GM23338 (cell line): Measurements from ENCODE around the gene AFF3. TPM values are rescaled to one million over a fixed set of nuclear protein-coding genes. Genes with fewer than 3 reads are reported as not detected.

Experiments used
- ATAC-seq: fragments of 200-7000 bp; cut with Tn5 transposase; 3 replicates; pipeline ENCODE4 v1.9.1; 2020
- DNase-seq: peaks from one replicate; pipeline ENCODE4 v3.0.0-alpha.2; 2015; ENCODE audit warnings: low spot score
- H2AFZ ChIP-seq: fragments of 200-600 bp; sonication (generic); 2 replicates; pipeline ENCODE4 v1.8.0; 2016; ENCODE audit warnings: antibody characterized with exemption, mild to moderate bottlenecking, moderate library complexity
- H3F3A ChIP-seq: fragments of 200-600 bp; sonication (generic); replicated peaks from 2 replicates; pipeline ENCODE4 v1.8.0; 2017; ENCODE audit warnings: antibody characterized with exemption, mixed run types, low read depth
- H3K27ac ChIP-seq: fragments of 200-600 bp; sonication (generic); 2 replicates; pipeline ENCODE4 v1.6.1; 2016; ENCODE audit warnings: low read depth
- H3K27me3 ChIP-seq: fragments of 200-600 bp; sonication (generic); 2 replicates; pipeline ENCODE4 v1.8.0; 2016; ENCODE audit warnings: mild to moderate bottlenecking, mixed run types, moderate library complexity; ENCODE audit not compliant: insufficient read depth
- H3K36me3 ChIP-seq: fragments of 200-600 bp; sonication (generic); 2 replicates; pipeline ENCODE4 v1.8.0; 2016; ENCODE audit warnings: mild to moderate bottlenecking; ENCODE audit not compliant: insufficient read depth
- H3K4me1 ChIP-seq: fragments of 200-600 bp; sonication (generic); 2 replicates; pipeline ENCODE4 v1.8.0; 2016; ENCODE audit warnings: mild to moderate bottlenecking, moderate library complexity; ENCODE audit not compliant: insufficient read depth
- H3K4me2 ChIP-seq: fragments of 200-600 bp; sonication (generic); 2 replicates; pipeline ENCODE4 v1.7.1; 2017; ENCODE audit warnings: mixed run types
- H3K4me3 ChIP-seq: fragments of 200-600 bp; sonication (generic); 2 replicates; pipeline ENCODE4 v1.6.1; 2016; ENCODE audit warnings: mixed run types
- H3K79me2 ChIP-seq: fragments of 200-600 bp; sonication (generic); replicated peaks from 2 replicates; pipeline ENCODE4 v1.8.0; 2017; ENCODE audit warnings: mild to moderate bottlenecking; ENCODE audit not compliant: insufficient read depth
- H3K9me2 ChIP-seq: fragments of 200-600 bp; sonication (generic); 2 replicates; pipeline ENCODE4 v1.8.0; 2017; ENCODE audit not compliant: insufficient read depth
- H4K20me1 ChIP-seq: fragments of 200-600 bp; sonication (generic); replicated peaks from 2 replicates; pipeline ENCODE4 v1.8.0; 2017; ENCODE audit warnings: mild to moderate bottlenecking; ENCODE audit not compliant: insufficient read depth
- H3K27ac Mint-ChIP-seq: 2 replicates; pipeline ENCODE4 v1.8.0; 2020; ENCODE audit warnings: inconsistent platforms, mild to moderate bottlenecking, moderate library complexity, mixed read lengths
- H3K27me3 Mint-ChIP-seq: 3 replicates; pipeline ENCODE4 v1.8.0; 2022; ENCODE audit warnings: low read depth, mild to moderate bottlenecking, moderate library complexity, mixed read lengths, inconsistent platforms; ENCODE audit not compliant: insufficient read depth, poor library complexity
- H3K36me3 Mint-ChIP-seq: 3 replicates; pipeline ENCODE4 v1.8.0; 2021; ENCODE audit warnings: low read depth, mild to moderate bottlenecking, inconsistent platforms, moderate library complexity, mixed read lengths
- H3K4me1 Mint-ChIP-seq: 3 replicates; pipeline ENCODE4 v1.8.0; 2020; ENCODE audit warnings: mild to moderate bottlenecking, inconsistent platforms, mixed read lengths
- H3K4me3 Mint-ChIP-seq: 3 replicates; pipeline ENCODE4 v1.8.0; 2021; ENCODE audit warnings: moderate library complexity, mild to moderate bottlenecking, inconsistent platforms, mixed read lengths
- H3K9me3 Mint-ChIP-seq: 3 replicates; pipeline ENCODE4 v1.8.0; 2020; ENCODE audit warnings: moderate library complexity, mild to moderate bottlenecking, inconsistent platforms, mixed read lengths
- ETS1 ChIP-seq: IDR thresholded peaks from 2 replicates; pipeline ENCODE4 v1.6.1; 2016; ENCODE audit warnings: antibody characterized with exemption
- EZH2 ChIP-seq: fragments of 200-600 bp; sonication (generic); IDR thresholded peaks from one replicate; pipeline ENCODE4 v1.8.0; 2017; ENCODE audit warnings: antibody characterized with exemption, mild to moderate bottlenecking, low read depth; ENCODE audit not compliant: unreplicated experiment
- EZH2phosphoT487 ChIP-seq: fragments of 200-600 bp; sonication (generic); IDR thresholded peaks from one replicate; pipeline ENCODE4 v1.8.1; 2018; ENCODE audit warnings: antibody characterized with exemption; ENCODE audit not compliant: unreplicated experiment
- NANOG ChIP-seq: IDR thresholded peaks from 2 replicates; pipeline ENCODE4 v1.6.1; 2016; ENCODE audit warnings: antibody characterized with exemption, borderline replicate concordance
- STAT1 ChIP-seq: IDR thresholded peaks from one replicate; pipeline ENCODE4 v1.6.1; 2016; ENCODE audit warnings: antibody characterized with exemption; ENCODE audit not compliant: unreplicated experiment
- ZNF114 ChIP-seq: fragments of 250-450 bp; sonication (Bioruptor Pico); IDR thresholded peaks from 2 replicates; pipeline ENCODE4 v1.5.0; 2020; ENCODE audit warnings: mild to moderate bottlenecking, moderate library complexity
- ZNF331 ChIP-seq: fragments of 250-450 bp; sonication (Bioruptor Pico); IDR thresholded peaks from 2 replicates; pipeline ENCODE4 v1.5.0; 2020; ENCODE audit warnings: low read depth, mild to moderate bottlenecking, moderate library complexity
- ZNF462 ChIP-seq: fragments of 250-450 bp; sonication (Bioruptor Pico); IDR thresholded peaks from 2 replicates; pipeline ENCODE4 v1.5.0; 2020; ENCODE audit warnings: mild to moderate bottlenecking, moderate library complexity
- polyA plus RNA-seq: library from polyadenylated mRNA; unstranded; fragments of >200 nt; fragmentation: Nextera tagmentation; extraction: Ambion mirVana; gene quantifications from 2 replicates; pipeline ENCODE4 v1.2.1, GENCODE V29; 2016
- total RNA-seq: library from RNA; depleted of rRNA; stranded (reverse); fragments of >200 nt; shearing (Covaris generic); gene quantifications from 2 replicates; pipeline ENCODE4 v1.2.3, GENCODE V29; 2014

The AFF3 gene
- total and polyA plus RNA-seq, 2 experiments from 2014 or later, result 0.73 to 1.4 TPM

GRCh38 chr2:99863236-99863902, 279.0 kb downstream of the AFF3 start (continued):
- TF ChIP-seq ZNF462 (CRISPR knock-in tag), result no peak

GRCh38 chr2:99862566-99862965, 279.8 kb downstream of the AFF3 start:
- Mint-ChIP-seq H3K4me1 (no peaks in the 10 kb centered on the region), H3K27ac (no peak overlapping the region), H3K9me3 (no peaks in the 10 kb centered on the region), H3K4me3 (no peak overlapping the region), H3K36me3 (no peaks in the 10 kb centered on the region), H3K27me3 (no peaks in the 10 kb centered on the region)
- Histone ChIP-seq H3K36me3 (no peaks in the 10 kb centered on the region), H3K27me3 (no peaks in the 10 kb centered on the region), H3K79me2 (no peaks in the 10 kb centered on the region), H3K4me2 (no peak overlapping the region), H3K27ac (no peak overlapping the region), H3F3A (no peaks in the 10 kb centered on the region), H4K20me1 (no peaks in the 10 kb centered on the region), H3K9me2 (peaks cover 6% of the 10 kb centered on the region), H2AFZ (no peak overlapping the region), H3K4me3 (no peak overlapping the region), H3K4me1 (no peaks in the 10 kb centered on the region)
- DNase-seq, result no peak
- ATAC-seq, result no peak
- TF ChIP-seq STAT1, result no peak
- no peak for TF ChIP-seq ZNF462 (CRISPR knock-in tag)
- no peak for TF ChIP-seq NANOG
- TF ChIP-seq ZNF331, result no peak
- no peak for TF ChIP-seq ZNF114 (CRISPR knock-in tag)
- no peak for TF ChIP-seq EZH2
- TF ChIP-seq EZH2phosphoT487, result no peak
- no peak for TF ChIP-seq ETS1
